ENCODE measurements around the gene COLEC12. TPM values are rescaled to one million over a fixed set of nuclear protein-coding genes. Genes with fewer than 3 reads are reported as not detected.

COLEC12 gene
- polyA plus RNA-seq = 19.1 TPM
- long read RNA-seq, donor 1, full-length matches to known transcripts = 2 of 17 reads
- long read RNA-seq, donor 1, partial matches to known transcripts = 15 of 17 reads
- long read RNA-seq, donor 1, other reads (novel, unspliced or antisense) = 0 of 17 reads
- long read RNA-seq, donor 2, full-length matches to known transcripts = 13 of 32 reads
- long read RNA-seq, donor 2, partial matches to known transcripts = 19 of 32 reads
- long read RNA-seq, donor 2, other reads (novel, unspliced or antisense) = 0 of 32 reads
- long read RNA-seq, donor 3 = 0 reads
- long read RNA-seq, donor 4 = 0 reads
- long read RNA-seq, donor 5, full-length matches to known transcripts = 4 of 25 reads
- long read RNA-seq, donor 5, partial matches to known transcripts = 21 of 25 reads
- long read RNA-seq, donor 5, other reads (novel, unspliced or antisense) = 0 of 25 reads
- long read RNA-seq, donor 6, full-length matches to known transcripts = 8 of 15 reads
- long read RNA-seq, donor 6, partial matches to known transcripts = 7 of 15 reads
- long read RNA-seq, donor 6, other reads (novel, unspliced or antisense) = 0 of 15 reads
- long read RNA-seq, donor 7, full-length matches to known transcripts = 1 of 25 reads
- long read RNA-seq, donor 7, partial matches to known transcripts = 24 of 25 reads
- long read RNA-seq, donor 7, other reads (novel, unspliced or antisense) = 0 of 25 reads
- long read RNA-seq, donor 8, full-length matches to known transcripts = 13 of 45 reads
- long read RNA-seq, donor 8, partial matches to known transcripts = 32 of 45 reads
- long read RNA-seq, donor 8, other reads (novel, unspliced or antisense) = 0 of 45 reads
- long read RNA-seq, donor 9, full-length matches to known transcripts = 5 of 21 reads
- long read RNA-seq, donor 9, partial matches to known transcripts = 16 of 21 reads
- long read RNA-seq, donor 9, other reads (novel, unspliced or antisense) = 0 of 21 reads
- long read RNA-seq, donor 10, full-length matches to known transcripts = 11 of 25 reads
- long read RNA-seq, donor 10, partial matches to known transcripts = 14 of 25 reads
- long read RNA-seq, donor 10, other reads (novel, unspliced or antisense) = 0 of 25 reads
- long read RNA-seq, donor 11, full-length matches to known transcripts = 8 of 27 reads
- long read RNA-seq, donor 11, partial matches to known transcripts = 19 of 27 reads
- long read RNA-seq, donor 11, other reads (novel, unspliced or antisense) = 0 of 27 reads

DNA sequence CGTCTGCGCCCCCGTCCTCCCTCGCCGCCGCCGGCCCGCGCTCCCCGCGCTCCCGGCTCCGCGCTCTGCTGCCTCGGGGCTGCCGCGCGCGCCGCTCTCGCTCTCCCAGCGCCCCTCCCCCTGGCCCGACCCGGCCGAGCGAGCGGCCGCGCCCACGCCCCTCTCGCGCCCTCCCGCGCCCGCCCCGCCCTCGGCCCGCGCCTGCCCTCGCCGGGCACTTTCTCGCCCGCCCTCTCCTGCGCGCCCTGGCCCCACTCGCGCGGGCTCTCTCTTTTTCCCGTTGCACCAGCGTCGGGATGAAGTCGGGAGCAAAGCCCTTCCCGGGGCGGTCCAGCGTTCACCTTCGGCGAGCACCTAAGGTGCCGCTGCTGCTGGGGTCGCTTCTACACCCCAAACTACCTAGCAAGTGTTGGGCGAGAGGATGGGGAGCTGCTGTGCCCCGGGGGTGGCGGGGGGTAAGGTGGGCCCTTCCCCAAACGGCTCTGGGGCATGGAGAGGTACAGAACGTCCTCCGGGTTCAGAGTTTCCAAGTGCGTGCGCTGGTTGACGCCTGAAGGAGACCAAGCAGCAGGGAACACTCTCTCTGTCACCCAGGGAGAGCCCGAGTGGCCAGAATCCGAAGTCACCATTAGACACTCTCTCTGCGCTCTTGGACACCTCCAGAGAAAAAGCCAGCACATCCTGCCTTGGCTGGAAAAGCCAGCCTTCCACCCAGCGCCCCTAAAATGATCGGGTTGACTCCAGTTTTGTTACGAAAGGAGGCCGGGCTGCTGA lies at the start of gene COLEC12:
TSS of gene COLEC12 (minus strand) at position 70 of the 774 bp plus-strand sequence. CDS start 187 bp downstream, outside the sequence.
- Histone ChIP-seq H3K4me3 (ENCODE audit: low read length) (peak within 1 kb of the TSS; percentile 61), H3K4me1 (ENCODE audit: control insufficient read depth, insufficient read depth, low read length) (no peaks in the 10 kb centered on the region), H3K36me3 (ENCODE audit: control insufficient read depth, insufficient read depth, low read length) (no peaks in the 10 kb centered on the region), H3K9me3 (ENCODE audit: control insufficient read depth, low read depth, low read length) (peaks cover 4% of the 10 kb centered on the region), H3K27me3 (ENCODE audit: control insufficient read depth, insufficient read depth, low read length) (peaks cover 40% of the 10 kb centered on the region), H3K27ac (ENCODE audit: low read length) (peak within 1 kb of the TSS; percentile 26)
- DNase-seq = peak in 1 of 2 donors; percentile 39
- WGBS (ENCODE audit: insufficient coverage, low lambda C conversion rate) = no CpG with 5 or more reads among the region's 75 CpGs

DNA sequence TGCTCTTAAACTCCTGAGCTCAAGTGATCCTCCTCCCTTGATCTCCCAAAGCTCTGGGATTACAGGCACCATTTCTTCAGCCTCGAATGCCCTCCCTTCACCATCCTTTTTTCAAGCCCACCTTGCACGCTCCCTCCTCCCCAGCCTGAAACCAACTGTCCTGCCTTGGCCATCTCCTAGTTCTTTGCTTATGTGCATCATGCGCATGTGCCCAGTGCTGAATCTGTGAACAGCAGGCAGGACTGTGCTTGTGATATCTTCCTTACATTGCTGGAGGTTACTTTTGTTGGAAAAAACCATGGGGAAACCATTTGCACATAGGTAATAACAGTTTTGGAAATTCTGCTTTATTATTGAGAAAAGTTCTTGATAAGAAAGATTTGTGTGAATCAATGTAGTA lies 49.5 kb upstream of the COLEC12 start:
- no peak overlapping the region for H3K27ac ChIP-seq (ENCODE audit: low read length)
- no peak overlapping the region for H3K4me3 ChIP-seq (ENCODE audit: low read length)
- WGBS (ENCODE audit: insufficient coverage, low lambda C conversion rate) = no CpG with 5 or more reads among the region's 3 CpGs
- H3K9me3 ChIP-seq (ENCODE audit: control insufficient read depth, low read depth, low read length) = no peaks in the 10 kb centered on the region
- H3K27me3 ChIP-seq (ENCODE audit: control insufficient read depth, insufficient read depth, low read length) = no peaks in the 10 kb centered on the region
- DNase-seq = no peak
- H3K4me1 ChIP-seq (ENCODE audit: control insufficient read depth, insufficient read depth, low read length) = no peaks in the 10 kb centered on the region
- H3K36me3 ChIP-seq (ENCODE audit: control insufficient read depth, insufficient read depth, low read length) = no peaks in the 10 kb centered on the region

DNA sequence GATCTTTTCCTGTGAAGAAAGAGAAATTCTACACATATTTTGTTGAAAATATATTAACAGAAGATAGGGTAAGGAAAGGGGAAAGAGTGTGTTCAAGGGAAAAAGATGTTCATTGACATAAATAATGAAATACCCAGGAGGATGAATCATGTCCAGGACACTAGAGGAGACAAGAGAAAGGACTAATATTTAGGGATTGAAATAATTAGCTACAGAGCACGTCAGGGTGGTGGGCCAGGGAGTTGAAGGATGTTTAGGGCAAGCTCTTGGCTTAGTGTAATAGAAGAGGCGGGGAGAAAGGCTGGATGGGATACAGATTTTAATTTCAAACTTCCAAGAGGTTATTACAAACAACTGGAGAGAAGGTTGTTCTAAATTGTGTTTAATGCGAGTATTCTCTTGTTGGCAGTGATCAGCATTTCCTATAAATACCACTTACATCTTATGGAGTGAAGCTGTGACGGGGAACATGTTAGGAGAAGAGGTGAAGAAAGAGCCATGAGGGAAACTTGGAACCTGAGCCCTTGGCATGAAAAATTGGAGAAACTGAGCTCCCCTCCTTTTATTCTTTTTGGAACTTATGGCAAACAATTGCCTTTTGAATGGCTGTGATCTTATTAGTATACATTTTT lies 43.1 kb upstream of the COLEC12 start:
- 76% methylated on average over 2 of the region's 4 CpGs for WGBS (ENCODE audit: insufficient coverage, low lambda C conversion rate)
- no peak for DNase-seq
- Histone ChIP-seq H3K4me3 (ENCODE audit: low read length) (no peak overlapping the region), H3K36me3 (ENCODE audit: control insufficient read depth, insufficient read depth, low read length) (no peaks in the 10 kb centered on the region), H3K27me3 (ENCODE audit: control insufficient read depth, insufficient read depth, low read length) (no peaks in the 10 kb centered on the region), H3K27ac (ENCODE audit: low read length) (no peak overlapping the region), H3K9me3 (ENCODE audit: control insufficient read depth, low read depth, low read length) (no peaks in the 10 kb centered on the region), H3K4me1 (ENCODE audit: control insufficient read depth, insufficient read depth, low read length) (no peaks in the 10 kb centered on the region)

DNA sequence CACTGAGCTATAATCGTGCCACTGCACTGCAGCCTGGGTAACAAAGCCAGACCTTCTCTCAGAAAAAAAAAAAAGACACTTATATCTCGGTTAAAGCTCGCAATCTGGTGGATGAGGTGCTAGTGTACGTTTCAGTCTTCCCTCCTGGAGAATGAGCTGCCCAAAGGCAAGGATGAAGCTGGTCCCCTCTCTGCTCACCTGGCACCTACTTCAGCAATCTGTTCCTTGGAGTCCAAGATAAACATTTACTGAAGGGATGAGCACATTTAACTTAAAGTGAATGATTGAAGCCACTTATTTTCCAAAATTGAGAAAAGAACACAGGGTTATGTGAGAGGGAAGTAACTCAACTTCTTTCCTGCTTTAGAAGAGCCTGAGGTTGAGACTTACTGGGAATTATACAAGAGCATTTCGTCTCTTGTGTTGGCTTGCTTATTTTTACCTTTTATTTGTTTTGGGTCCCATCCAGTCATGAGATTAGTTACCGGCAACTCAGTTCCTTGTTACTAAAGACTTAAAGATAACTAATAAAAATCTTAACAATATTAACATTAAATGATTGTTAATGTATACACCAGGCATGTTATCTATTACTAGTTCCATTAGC lies 33.6 kb upstream of the COLEC12 start:
- no peaks in the 10 kb centered on the region for H3K36me3 ChIP-seq (ENCODE audit: control insufficient read depth, insufficient read depth, low read length)
- no peak for DNase-seq
- WGBS (ENCODE audit: insufficient coverage, low lambda C conversion rate) = 38% methylated on average over 1 of the region's 6 CpGs
- no peaks in the 10 kb centered on the region for H3K9me3 ChIP-seq (ENCODE audit: control insufficient read depth, low read depth, low read length)
- H3K4me3 ChIP-seq (ENCODE audit: low read length) = no peak overlapping the region
- no peaks in the 10 kb centered on the region for H3K4me1 ChIP-seq (ENCODE audit: control insufficient read depth, insufficient read depth, low read length)
- no peaks in the 10 kb centered on the region for H3K27me3 ChIP-seq (ENCODE audit: control insufficient read depth, insufficient read depth, low read length)
- no peak overlapping the region for H3K27ac ChIP-seq (ENCODE audit: low read length)

DNA sequence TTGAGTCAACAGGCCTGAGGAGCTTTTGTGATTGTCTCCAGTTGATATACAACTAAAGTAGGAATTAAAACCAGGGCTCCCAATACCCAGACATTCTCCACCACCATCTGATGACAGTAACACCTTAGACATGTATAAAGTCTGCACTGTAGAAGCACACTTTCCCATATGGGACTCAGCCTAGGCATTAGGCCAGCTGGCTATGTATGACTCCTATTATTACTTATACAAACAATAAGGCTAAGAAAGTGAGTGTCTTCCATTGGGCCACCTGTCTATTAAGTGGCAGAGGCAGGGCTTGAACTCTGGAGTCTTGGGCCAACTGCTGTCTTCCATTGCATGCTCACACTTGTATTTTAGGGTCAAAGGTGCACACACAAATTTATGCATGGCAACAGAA lies 32.1 kb upstream of the COLEC12 start:
- Histone ChIP-seq H3K36me3 (ENCODE audit: control insufficient read depth, insufficient read depth, low read length) (no peaks in the 10 kb centered on the region), H3K4me1 (ENCODE audit: control insufficient read depth, insufficient read depth, low read length) (no peaks in the 10 kb centered on the region), H3K9me3 (ENCODE audit: control insufficient read depth, low read depth, low read length) (no peaks in the 10 kb centered on the region), H3K27me3 (ENCODE audit: control insufficient read depth, insufficient read depth, low read length) (no peaks in the 10 kb centered on the region), H3K27ac (ENCODE audit: low read length) (no peak overlapping the region), H3K4me3 (ENCODE audit: low read length) (no peak overlapping the region)
- no peak for DNase-seq

DNA sequence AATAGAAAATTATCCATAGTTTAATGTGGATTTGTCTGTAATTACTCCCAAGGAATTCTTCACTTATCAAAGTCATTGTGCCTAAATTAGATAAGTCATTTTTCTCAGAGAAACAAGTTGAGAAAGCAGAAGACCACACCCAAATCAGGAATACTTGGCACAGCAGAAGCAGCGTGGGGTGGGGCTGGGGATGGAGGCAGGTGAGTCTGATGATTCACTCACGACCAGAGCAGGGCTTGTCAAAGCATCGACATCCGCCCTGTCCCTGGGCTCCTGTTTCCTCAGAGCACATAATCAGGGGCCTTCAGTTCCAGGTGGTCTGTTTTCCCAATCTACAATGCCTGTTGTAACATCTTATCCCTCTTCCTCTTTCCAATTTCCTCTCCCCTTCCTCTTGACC lies 31.5 kb upstream of the COLEC12 start:
- WGBS (ENCODE audit: insufficient coverage, low lambda C conversion rate) = no CpG with 5 or more reads among the region's 4 CpGs
- H3K36me3 ChIP-seq (ENCODE audit: control insufficient read depth, insufficient read depth, low read length) = no peaks in the 10 kb centered on the region
- DNase-seq = no peak
- no peaks in the 10 kb centered on the region for H3K27me3 ChIP-seq (ENCODE audit: control insufficient read depth, insufficient read depth, low read length)
- H3K27ac ChIP-seq (ENCODE audit: low read length) = no peak overlapping the region
- H3K4me3 ChIP-seq (ENCODE audit: low read length) = no peak overlapping the region
- H3K4me1 ChIP-seq (ENCODE audit: control insufficient read depth, insufficient read depth, low read length) = no peaks in the 10 kb centered on the region
- H3K9me3 ChIP-seq (ENCODE audit: control insufficient read depth, low read depth, low read length) = no peaks in the 10 kb centered on the region

DNA sequence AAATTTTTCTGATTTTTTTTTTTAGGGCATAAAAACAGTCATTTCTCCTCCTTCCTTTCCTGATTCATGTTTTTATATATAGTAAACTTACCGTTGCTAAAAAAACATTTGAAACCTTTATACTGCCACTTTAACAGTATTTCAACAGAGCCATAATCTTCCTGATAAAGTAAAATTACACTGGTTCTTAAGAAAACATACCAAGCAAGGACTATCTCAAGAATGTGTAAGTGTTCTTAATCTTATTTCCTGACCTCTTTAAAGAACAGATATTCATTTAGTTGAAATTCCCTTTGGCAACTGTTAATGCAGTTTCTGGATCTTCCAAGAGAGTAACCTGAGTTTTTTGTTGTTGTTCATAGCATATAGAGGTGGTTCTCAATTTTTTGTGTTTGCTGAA lies 26.6 kb upstream of the COLEC12 start:
- no peak overlapping the region for H3K27ac ChIP-seq (ENCODE audit: low read length)
- no peak for DNase-seq
- 0% methylated on average over 1 of the region's 1 CpG for WGBS (ENCODE audit: insufficient coverage, low lambda C conversion rate)

DNA sequence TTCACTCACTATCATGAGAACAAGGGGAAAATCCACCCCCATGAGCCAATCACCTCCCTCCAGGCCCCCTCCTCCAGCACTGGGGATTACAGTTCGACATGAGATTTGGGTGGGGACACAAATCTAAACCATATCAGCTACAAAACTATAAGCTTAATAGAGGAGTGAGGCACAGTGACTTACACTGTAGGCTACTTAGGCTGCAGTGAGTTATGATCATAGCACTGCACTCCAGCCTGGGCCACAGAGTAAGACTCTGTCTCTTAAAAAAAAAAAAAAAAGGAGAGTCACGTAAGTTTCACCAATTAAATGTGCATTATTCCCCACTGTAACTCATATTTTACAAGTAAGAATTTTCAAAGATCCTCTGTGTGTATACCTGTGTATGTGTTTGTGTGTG lies 26.2 kb upstream of the COLEC12 start:
- Histone ChIP-seq H3K4me1 (ENCODE audit: control insufficient read depth, insufficient read depth, low read length) (no peaks in the 10 kb centered on the region), H3K27me3 (ENCODE audit: control insufficient read depth, insufficient read depth, low read length) (no peaks in the 10 kb centered on the region), H3K27ac (ENCODE audit: low read length) (no peak overlapping the region), H3K9me3 (ENCODE audit: control insufficient read depth, low read depth, low read length) (no peaks in the 10 kb centered on the region), H3K36me3 (ENCODE audit: control insufficient read depth, insufficient read depth, low read length) (no peaks in the 10 kb centered on the region), H3K4me3 (ENCODE audit: low read length) (no peak overlapping the region)
- WGBS (ENCODE audit: insufficient coverage, low lambda C conversion rate) = no CpG with 5 or more reads among the region's 2 CpGs
- no peak for DNase-seq

More for the DNA sequence above, 26.6 kb upstream of the COLEC12 start:
- no peaks in the 10 kb centered on the region for H3K4me1 ChIP-seq (ENCODE audit: control insufficient read depth, insufficient read depth, low read length)
- H3K27me3 ChIP-seq (ENCODE audit: control insufficient read depth, insufficient read depth, low read length) = no peaks in the 10 kb centered on the region
- no peaks in the 10 kb centered on the region for H3K36me3 ChIP-seq (ENCODE audit: control insufficient read depth, insufficient read depth, low read length)
- no peaks in the 10 kb centered on the region for H3K9me3 ChIP-seq (ENCODE audit: control insufficient read depth, low read depth, low read length)
- H3K4me3 ChIP-seq (ENCODE audit: low read length) = no peak overlapping the region

DNA sequence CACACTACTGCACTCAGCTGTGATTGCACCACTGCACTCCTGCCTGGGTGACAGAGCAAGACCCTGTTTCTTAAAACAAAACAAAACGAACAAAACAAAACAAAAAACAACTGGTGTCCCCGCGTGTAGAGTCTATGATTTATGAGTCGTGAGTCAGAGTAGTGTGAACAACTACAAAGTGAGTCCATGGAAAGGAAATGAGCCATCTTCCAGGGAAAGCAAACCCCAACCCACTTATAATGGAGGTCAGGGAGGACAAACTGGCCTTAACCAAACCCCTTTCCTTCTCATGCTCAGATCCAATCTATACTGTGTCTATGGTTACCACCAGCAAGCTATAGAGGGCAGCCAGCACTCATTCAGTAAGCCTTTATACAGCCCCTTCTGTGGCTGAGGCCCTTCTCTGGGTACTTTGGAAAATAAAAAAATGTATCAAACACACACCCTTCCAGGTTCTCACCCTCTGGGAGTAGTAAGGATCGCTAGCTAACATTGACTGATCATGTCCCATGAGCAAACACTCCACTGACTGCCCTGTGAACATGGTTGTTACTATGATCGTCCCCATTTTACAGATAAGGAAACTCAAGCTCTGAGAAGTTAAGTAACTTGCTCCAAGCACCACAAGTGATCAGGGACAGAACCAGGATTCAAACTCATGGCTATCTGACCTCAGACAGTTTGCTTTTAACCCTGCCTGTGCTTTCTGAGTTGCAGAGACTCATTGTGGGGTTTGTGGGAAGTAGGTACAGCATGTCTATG lies 24.7 kb upstream of the COLEC12 start:
- Histone ChIP-seq H3K4me3 (ENCODE audit: low read length) (no peak overlapping the region), H3K27ac (ENCODE audit: low read length) (no peak overlapping the region), H3K27me3 (ENCODE audit: control insufficient read depth, insufficient read depth, low read length) (no peaks in the 10 kb centered on the region), H3K36me3 (ENCODE audit: control insufficient read depth, insufficient read depth, low read length) (no peaks in the 10 kb centered on the region), H3K4me1 (ENCODE audit: control insufficient read depth, insufficient read depth, low read length) (no peaks in the 10 kb centered on the region), H3K9me3 (ENCODE audit: control insufficient read depth, low read depth, low read length) (no peaks in the 10 kb centered on the region)
- WGBS (ENCODE audit: insufficient coverage, low lambda C conversion rate) = 88% methylated on average over 4 of the region's 6 CpGs
- DNase-seq = no peak

All from large intestine (tissue), 12 donors.